ENCODE data around the gene ZNF217. TPM values are rescaled to one million over a fixed set of nuclear protein-coding genes. Genes with fewer than 3 reads are reported as not detected.

Gene ZNF217
- total and polyA plus RNA-seq, 2 of the 8 experiments (the other 6 are each of a cell fraction or from before 2014, with no cell fraction given), result 15.3 to 87.9 TPM

GRCh38 chr20:53539516-53539915 is 54.1 kb downstream of the ZNF217 start (continued):
- no peak for TF ChIP-seq CHD7 (IDR thresholded peaks at IDR 0.05; ENCODE audit: insufficient replicate concordance, low read length)
- TF ChIP-seq POLR2AphosphoS5 (IDR thresholded peaks at IDR 0.05; ENCODE audit: low read depth, low read length), result no peak
- no peak for TF ChIP-seq BCL11A (IDR thresholded peaks at IDR 0.05; ENCODE audit: low read depth in 2 of 2, low read length in 2 of 2)
- TF ChIP-seq HDAC6 (IDR thresholded peaks at IDR 0.05; ENCODE audit: low read depth, low read length), result no peak
- no peak for TF ChIP-seq KDM4A (IDR thresholded peaks at IDR 0.05; ENCODE audit: low read depth, low read length, severe bottlenecking)
- TF ChIP-seq TEAD4 (IDR thresholded peaks at IDR 0.05; ENCODE audit: low read depth, low read length), result no peak
- TF ChIP-seq EZH2 (IDR thresholded peaks at IDR 0.05; ENCODE audit: low read depth, low read length, severe bottlenecking), result no peak
- TF ChIP-seq SAP30 (IDR thresholded peaks at IDR 0.05; ENCODE audit: insufficient read depth, insufficient replicate concordance, low read length), result no peak
- no peak for TF ChIP-seq EGR1 (IDR thresholded peaks at IDR 0.05; ENCODE audit: borderline replicate concordance, low read depth, low read length)

Data from H1 (cell line).